GM23338 (cell line): ENCODE results near the gene ALG14. TPM values are rescaled to one million over a fixed set of nuclear protein-coding genes. Genes with fewer than 3 reads are reported as not detected.
A peak's percentile ranks its signal among the peaks of the same experiment; 100 is the strongest.

ENCODE experiments used
- ATAC-seq: fragments of 200-7000 bp; cut with Tn5 transposase; 3 replicates; pipeline ENCODE4 v1.9.1; 2020
- DNase-seq: peaks from one replicate; pipeline ENCODE4 v3.0.0-alpha.2; 2015; ENCODE audit warnings: low spot score
- H2AFZ ChIP-seq: fragments of 200-600 bp; sonication (generic); 2 replicates; pipeline ENCODE4 v1.8.0; 2016; ENCODE audit warnings: antibody characterized with exemption, mild to moderate bottlenecking, moderate library complexity
- H3F3A ChIP-seq: fragments of 200-600 bp; sonication (generic); replicated peaks from 2 replicates; pipeline ENCODE4 v1.8.0; 2017; ENCODE audit warnings: antibody characterized with exemption, mixed run types, low read depth
- H3K27ac ChIP-seq: fragments of 200-600 bp; sonication (generic); 2 replicates; pipeline ENCODE4 v1.6.1; 2016; ENCODE audit warnings: low read depth
- H3K27me3 ChIP-seq: fragments of 200-600 bp; sonication (generic); 2 replicates; pipeline ENCODE4 v1.8.0; 2016; ENCODE audit warnings: mild to moderate bottlenecking, mixed run types, moderate library complexity; ENCODE audit not compliant: insufficient read depth
- H3K36me3 ChIP-seq: fragments of 200-600 bp; sonication (generic); 2 replicates; pipeline ENCODE4 v1.8.0; 2016; ENCODE audit warnings: mild to moderate bottlenecking; ENCODE audit not compliant: insufficient read depth
- H3K4me1 ChIP-seq: fragments of 200-600 bp; sonication (generic); 2 replicates; pipeline ENCODE4 v1.8.0; 2016; ENCODE audit warnings: mild to moderate bottlenecking, moderate library complexity; ENCODE audit not compliant: insufficient read depth
- H3K4me2 ChIP-seq: fragments of 200-600 bp; sonication (generic); 2 replicates; pipeline ENCODE4 v1.7.1; 2017; ENCODE audit warnings: mixed run types
- H3K4me3 ChIP-seq: fragments of 200-600 bp; sonication (generic); 2 replicates; pipeline ENCODE4 v1.6.1; 2016; ENCODE audit warnings: mixed run types
- H3K79me2 ChIP-seq: fragments of 200-600 bp; sonication (generic); replicated peaks from 2 replicates; pipeline ENCODE4 v1.8.0; 2017; ENCODE audit warnings: mild to moderate bottlenecking; ENCODE audit not compliant: insufficient read depth
- H3K9me2 ChIP-seq: fragments of 200-600 bp; sonication (generic); 2 replicates; pipeline ENCODE4 v1.8.0; 2017; ENCODE audit not compliant: insufficient read depth
- H4K20me1 ChIP-seq: fragments of 200-600 bp; sonication (generic); replicated peaks from 2 replicates; pipeline ENCODE4 v1.8.0; 2017; ENCODE audit warnings: mild to moderate bottlenecking; ENCODE audit not compliant: insufficient read depth
- H3K27ac Mint-ChIP-seq: 2 replicates; pipeline ENCODE4 v1.8.0; 2020; ENCODE audit warnings: inconsistent platforms, mild to moderate bottlenecking, moderate library complexity, mixed read lengths
- H3K27me3 Mint-ChIP-seq: 3 replicates; pipeline ENCODE4 v1.8.0; 2022; ENCODE audit warnings: low read depth, mild to moderate bottlenecking, moderate library complexity, mixed read lengths, inconsistent platforms; ENCODE audit not compliant: insufficient read depth, poor library complexity
- H3K36me3 Mint-ChIP-seq: 3 replicates; pipeline ENCODE4 v1.8.0; 2021; ENCODE audit warnings: low read depth, mild to moderate bottlenecking, inconsistent platforms, moderate library complexity, mixed read lengths
- H3K4me1 Mint-ChIP-seq: 3 replicates; pipeline ENCODE4 v1.8.0; 2020; ENCODE audit warnings: mild to moderate bottlenecking, inconsistent platforms, mixed read lengths
- H3K4me3 Mint-ChIP-seq: 3 replicates; pipeline ENCODE4 v1.8.0; 2021; ENCODE audit warnings: moderate library complexity, mild to moderate bottlenecking, inconsistent platforms, mixed read lengths
- H3K9me3 Mint-ChIP-seq: 3 replicates; pipeline ENCODE4 v1.8.0; 2020; ENCODE audit warnings: moderate library complexity, mild to moderate bottlenecking, inconsistent platforms, mixed read lengths
- CREB1 ChIP-seq: fragments of 250-450 bp; sonication (Bioruptor Pico); IDR thresholded peaks from 2 replicates; pipeline ENCODE4 v1.5.0; 2020; ENCODE audit warnings: low read depth, mild to moderate bottlenecking, moderate library complexity
- EZH2 ChIP-seq: fragments of 200-600 bp; sonication (generic); IDR thresholded peaks from one replicate; pipeline ENCODE4 v1.8.0; 2017; ENCODE audit warnings: antibody characterized with exemption, mild to moderate bottlenecking, low read depth; ENCODE audit not compliant: unreplicated experiment
- EZH2phosphoT487 ChIP-seq: fragments of 200-600 bp; sonication (generic); IDR thresholded peaks from one replicate; pipeline ENCODE4 v1.8.1; 2018; ENCODE audit warnings: antibody characterized with exemption; ENCODE audit not compliant: unreplicated experiment
- JUNB ChIP-seq: IDR thresholded peaks from one replicate; pipeline ENCODE4 v1.6.1; 2016; ENCODE audit warnings: antibody characterized with exemption; ENCODE audit not compliant: unreplicated experiment
- NANOG ChIP-seq: IDR thresholded peaks from 2 replicates; pipeline ENCODE4 v1.6.1; 2016; ENCODE audit warnings: antibody characterized with exemption, borderline replicate concordance
- POLR2AphosphoS5 ChIP-seq: IDR thresholded peaks from 2 replicates; pipeline ENCODE4 v1.6.1; 2016; ENCODE audit warnings: antibody characterized with exemption, low read depth
- STAT1 ChIP-seq: IDR thresholded peaks from one replicate; pipeline ENCODE4 v1.6.1; 2016; ENCODE audit warnings: antibody characterized with exemption; ENCODE audit not compliant: unreplicated experiment
- ZNF114 ChIP-seq: fragments of 250-450 bp; sonication (Bioruptor Pico); IDR thresholded peaks from 2 replicates; pipeline ENCODE4 v1.5.0; 2020; ENCODE audit warnings: mild to moderate bottlenecking, moderate library complexity
- ZNF331 ChIP-seq: fragments of 250-450 bp; sonication (Bioruptor Pico); IDR thresholded peaks from 2 replicates; pipeline ENCODE4 v1.5.0; 2020; ENCODE audit warnings: low read depth, mild to moderate bottlenecking, moderate library complexity
- polyA plus RNA-seq: library from polyadenylated mRNA; unstranded; fragments of >200 nt; fragmentation: Nextera tagmentation; extraction: Ambion mirVana; gene quantifications from 2 replicates; pipeline ENCODE4 v1.2.1, GENCODE V29; 2016
- total RNA-seq: library from RNA; depleted of rRNA; stranded (reverse); fragments of >200 nt; shearing (Covaris generic); gene quantifications from 2 replicates; pipeline ENCODE4 v1.2.3, GENCODE V29; 2014
- TF ChIP-seq, protein P1 (sequence below): IDR thresholded peaks from 2 replicates; pipeline ENCODE4 v1.6.1; 2016; ENCODE audit warnings: antibody characterized with exemption
- TF ChIP-seq, protein P2 (sequence below): fragments of 250-450 bp; sonication (Bioruptor Pico); IDR thresholded peaks from 2 replicates; pipeline ENCODE4 v1.5.0; 2020; ENCODE audit warnings: mild to moderate bottlenecking, moderate library complexity
- TF ChIP-seq, protein P3 (sequence below): IDR thresholded peaks from one replicate; pipeline ENCODE4 v1.6.1; 2018; ENCODE audit warnings: antibody characterized with exemption; ENCODE audit not compliant: unreplicated experiment
- TF ChIP-seq, protein P4 (sequence below), 2 experiments: fragments of 200-600 bp in 1 of 2; sonication (generic) in 1 of 2; conservative IDR thresholded peaks; 2 replicates each; pipeline versions ENCODE4 v1.5.1 to v1.6.1; 2016 to 2017; ENCODE audit warnings: antibody characterized with exemption in 2 of 2, low read depth in 2 of 2, mild to moderate bottlenecking in 2 of 2, moderate library complexity in 1 of 2

Gene ALG14
- total and polyA plus RNA-seq, 2 experiments from 2014 or later: 0.42 to 2.8 TPM

GRCh38 chr1:95096218-95096841 lies 23.6 kb upstream of the ALG14 start:
- no peaks in the 10 kb centered on the region for H3F3A ChIP-seq
- TF ChIP-seq, protein P1, sequence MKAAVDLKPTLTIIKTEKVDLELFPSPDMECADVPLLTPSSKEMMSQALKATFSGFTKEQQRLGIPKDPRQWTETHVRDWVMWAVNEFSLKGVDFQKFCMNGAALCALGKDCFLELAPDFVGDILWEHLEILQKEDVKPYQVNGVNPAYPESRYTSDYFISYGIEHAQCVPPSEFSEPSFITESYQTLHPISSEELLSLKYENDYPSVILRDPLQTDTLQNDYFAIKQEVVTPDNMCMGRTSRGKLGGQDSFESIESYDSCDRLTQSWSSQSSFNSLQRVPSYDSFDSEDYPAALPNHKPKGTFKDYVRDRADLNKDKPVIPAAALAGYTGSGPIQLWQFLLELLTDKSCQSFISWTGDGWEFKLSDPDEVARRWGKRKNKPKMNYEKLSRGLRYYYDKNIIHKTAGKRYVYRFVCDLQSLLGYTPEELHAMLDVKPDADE: no peak
- TF ChIP-seq, protein P2, sequence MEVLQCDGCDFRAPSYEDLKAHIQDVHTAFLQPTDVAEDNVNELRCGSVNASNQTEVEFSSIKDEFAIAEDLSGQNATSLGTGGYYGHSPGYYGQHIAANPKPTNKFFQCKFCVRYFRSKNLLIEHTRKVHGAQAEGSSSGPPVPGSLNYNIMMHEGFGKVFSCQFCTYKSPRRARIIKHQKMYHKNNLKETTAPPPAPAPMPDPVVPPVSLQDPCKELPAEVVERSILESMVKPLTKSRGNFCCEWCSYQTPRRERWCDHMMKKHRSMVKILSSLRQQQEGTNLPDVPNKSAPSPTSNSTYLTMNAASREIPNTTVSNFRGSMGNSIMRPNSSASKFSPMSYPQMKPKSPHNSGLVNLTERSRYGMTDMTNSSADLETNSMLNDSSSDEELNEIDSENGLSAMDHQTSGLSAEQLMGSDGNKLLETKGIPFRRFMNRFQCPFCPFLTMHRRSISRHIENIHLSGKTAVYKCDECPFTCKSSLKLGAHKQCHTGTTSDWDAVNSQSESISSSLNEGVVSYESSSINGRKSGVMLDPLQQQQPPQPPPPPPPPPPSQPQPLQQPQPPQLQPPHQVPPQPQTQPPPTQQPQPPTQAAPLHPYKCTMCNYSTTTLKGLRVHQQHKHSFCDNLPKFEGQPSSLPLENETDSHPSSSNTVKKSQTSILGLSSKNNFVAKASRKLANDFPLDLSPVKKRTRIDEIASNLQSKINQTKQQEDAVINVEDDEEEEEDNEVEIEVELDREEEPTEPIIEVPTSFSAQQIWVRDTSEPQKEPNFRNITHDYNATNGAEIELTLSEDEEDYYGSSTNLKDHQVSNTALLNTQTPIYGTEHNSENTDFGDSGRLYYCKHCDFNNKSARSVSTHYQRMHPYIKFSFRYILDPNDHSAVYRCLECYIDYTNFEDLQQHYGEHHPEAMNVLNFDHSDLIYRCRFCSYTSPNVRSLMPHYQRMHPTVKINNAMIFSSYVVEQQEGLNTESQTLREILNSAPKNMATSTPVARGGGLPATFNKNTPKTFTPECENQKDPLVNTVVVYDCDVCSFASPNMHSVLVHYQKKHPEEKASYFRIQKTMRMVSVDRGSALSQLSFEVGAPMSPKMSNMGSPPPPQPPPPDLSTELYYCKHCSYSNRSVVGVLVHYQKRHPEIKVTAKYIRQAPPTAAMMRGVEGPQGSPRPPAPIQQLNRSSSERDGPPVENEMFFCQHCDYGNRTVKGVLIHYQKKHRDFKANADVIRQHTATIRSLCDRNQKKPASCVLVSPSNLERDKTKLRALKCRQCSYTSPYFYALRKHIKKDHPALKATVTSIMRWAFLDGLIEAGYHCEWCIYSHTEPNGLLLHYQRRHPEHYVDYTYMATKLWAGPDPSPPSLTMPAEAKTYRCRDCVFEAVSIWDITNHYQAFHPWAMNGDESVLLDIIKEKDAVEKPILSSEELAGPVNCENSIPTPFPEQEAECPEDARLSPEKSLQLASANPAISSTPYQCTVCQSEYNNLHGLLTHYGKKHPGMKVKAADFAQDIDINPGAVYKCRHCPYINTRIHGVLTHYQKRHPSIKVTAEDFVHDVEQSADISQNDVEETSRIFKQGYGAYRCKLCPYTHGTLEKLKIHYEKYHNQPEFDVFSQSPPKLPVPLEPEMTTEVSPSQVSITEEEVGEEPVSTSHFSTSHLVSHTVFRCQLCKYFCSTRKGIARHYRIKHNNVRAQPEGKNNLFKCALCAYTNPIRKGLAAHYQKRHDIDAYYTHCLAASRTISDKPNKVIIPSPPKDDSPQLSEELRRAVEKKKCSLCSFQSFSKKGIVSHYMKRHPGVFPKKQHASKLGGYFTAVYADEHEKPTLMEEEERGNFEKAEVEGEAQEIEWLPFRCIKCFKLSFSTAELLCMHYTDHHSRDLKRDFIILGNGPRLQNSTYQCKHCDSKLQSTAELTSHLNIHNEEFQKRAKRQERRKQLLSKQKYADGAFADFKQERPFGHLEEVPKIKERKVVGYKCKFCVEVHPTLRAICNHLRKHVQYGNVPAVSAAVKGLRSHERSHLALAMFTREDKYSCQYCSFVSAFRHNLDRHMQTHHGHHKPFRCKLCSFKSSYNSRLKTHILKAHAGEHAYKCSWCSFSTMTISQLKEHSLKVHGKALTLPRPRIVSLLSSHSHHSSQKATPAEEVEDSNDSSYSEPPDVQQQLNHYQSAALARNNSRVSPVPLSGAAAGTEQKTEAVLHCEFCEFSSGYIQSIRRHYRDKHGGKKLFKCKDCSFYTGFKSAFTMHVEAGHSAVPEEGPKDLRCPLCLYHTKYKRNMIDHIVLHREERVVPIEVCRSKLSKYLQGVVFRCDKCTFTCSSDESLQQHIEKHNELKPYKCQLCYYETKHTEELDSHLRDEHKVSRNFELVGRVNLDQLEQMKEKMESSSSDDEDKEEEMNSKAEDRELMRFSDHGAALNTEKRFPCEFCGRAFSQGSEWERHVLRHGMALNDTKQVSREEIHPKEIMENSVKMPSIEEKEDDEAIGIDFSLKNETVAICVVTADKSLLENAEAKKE (CRISPR knock-in tag): no peak
- no peak for TF ChIP-seq NANOG
- TF ChIP-seq EZH2: no peak
- TF ChIP-seq, protein P3, sequence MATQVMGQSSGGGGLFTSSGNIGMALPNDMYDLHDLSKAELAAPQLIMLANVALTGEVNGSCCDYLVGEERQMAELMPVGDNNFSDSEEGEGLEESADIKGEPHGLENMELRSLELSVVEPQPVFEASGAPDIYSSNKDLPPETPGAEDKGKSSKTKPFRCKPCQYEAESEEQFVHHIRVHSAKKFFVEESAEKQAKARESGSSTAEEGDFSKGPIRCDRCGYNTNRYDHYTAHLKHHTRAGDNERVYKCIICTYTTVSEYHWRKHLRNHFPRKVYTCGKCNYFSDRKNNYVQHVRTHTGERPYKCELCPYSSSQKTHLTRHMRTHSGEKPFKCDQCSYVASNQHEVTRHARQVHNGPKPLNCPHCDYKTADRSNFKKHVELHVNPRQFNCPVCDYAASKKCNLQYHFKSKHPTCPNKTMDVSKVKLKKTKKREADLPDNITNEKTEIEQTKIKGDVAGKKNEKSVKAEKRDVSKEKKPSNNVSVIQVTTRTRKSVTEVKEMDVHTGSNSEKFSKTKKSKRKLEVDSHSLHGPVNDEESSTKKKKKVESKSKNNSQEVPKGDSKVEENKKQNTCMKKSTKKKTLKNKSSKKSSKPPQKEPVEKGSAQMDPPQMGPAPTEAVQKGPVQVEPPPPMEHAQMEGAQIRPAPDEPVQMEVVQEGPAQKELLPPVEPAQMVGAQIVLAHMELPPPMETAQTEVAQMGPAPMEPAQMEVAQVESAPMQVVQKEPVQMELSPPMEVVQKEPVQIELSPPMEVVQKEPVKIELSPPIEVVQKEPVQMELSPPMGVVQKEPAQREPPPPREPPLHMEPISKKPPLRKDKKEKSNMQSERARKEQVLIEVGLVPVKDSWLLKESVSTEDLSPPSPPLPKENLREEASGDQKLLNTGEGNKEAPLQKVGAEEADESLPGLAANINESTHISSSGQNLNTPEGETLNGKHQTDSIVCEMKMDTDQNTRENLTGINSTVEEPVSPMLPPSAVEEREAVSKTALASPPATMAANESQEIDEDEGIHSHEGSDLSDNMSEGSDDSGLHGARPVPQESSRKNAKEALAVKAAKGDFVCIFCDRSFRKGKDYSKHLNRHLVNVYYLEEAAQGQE: no peak
- no peak for TF ChIP-seq EZH2phosphoT487
- TF ChIP-seq ZNF331 (CRISPR knock-in tag): no peak
- TF ChIP-seq ZNF114: no peak
- no peak for TF ChIP-seq JUNB
- no peak for TF ChIP-seq STAT1
- TF ChIP-seq, protein P4, sequence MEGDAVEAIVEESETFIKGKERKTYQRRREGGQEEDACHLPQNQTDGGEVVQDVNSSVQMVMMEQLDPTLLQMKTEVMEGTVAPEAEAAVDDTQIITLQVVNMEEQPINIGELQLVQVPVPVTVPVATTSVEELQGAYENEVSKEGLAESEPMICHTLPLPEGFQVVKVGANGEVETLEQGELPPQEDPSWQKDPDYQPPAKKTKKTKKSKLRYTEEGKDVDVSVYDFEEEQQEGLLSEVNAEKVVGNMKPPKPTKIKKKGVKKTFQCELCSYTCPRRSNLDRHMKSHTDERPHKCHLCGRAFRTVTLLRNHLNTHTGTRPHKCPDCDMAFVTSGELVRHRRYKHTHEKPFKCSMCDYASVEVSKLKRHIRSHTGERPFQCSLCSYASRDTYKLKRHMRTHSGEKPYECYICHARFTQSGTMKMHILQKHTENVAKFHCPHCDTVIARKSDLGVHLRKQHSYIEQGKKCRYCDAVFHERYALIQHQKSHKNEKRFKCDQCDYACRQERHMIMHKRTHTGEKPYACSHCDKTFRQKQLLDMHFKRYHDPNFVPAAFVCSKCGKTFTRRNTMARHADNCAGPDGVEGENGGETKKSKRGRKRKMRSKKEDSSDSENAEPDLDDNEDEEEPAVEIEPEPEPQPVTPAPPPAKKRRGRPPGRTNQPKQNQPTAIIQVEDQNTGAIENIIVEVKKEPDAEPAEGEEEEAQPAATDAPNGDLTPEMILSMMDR (conservative IDR thresholded peaks at IDR 0.05; ENCODE audit: low read depth in 2 of 2): no peak
- TF ChIP-seq POLR2AphosphoS5: no peak
- no peak for TF ChIP-seq CREB1 (CRISPR knock-in tag)
- DNase-seq: no peak
- H3K4me1 ChIP-seq: no peaks in the 10 kb centered on the region
- H3K4me3 ChIP-seq: no peak overlapping the region
- Mint-ChIP-seq H3K36me3 (no peaks in the 10 kb centered on the region), H3K4me1 (no peaks in the 10 kb centered on the region; the same call in 2 of the 3 replicates), H3K27me3 (no peaks in the 10 kb centered on the region), H3K27ac (no peak overlapping the region), H3K4me3 (no peak overlapping the region), H3K9me3 (no peaks in the 10 kb centered on the region)
- ATAC-seq: no peak
- H3K79me2 ChIP-seq: no peaks in the 10 kb centered on the region
- H3K9me2 ChIP-seq: 0 out of 2 replicates have a peak, but pooled peaks cover 3% of the 10 kb centered on the region
- H4K20me1 ChIP-seq: no peaks in the 10 kb centered on the region
- H3K27ac ChIP-seq: no peak overlapping the region
- H3K27me3 ChIP-seq: no peaks in the 10 kb centered on the region
- peak overlapping the region; percentile 89 for H2AFZ ChIP-seq
- H3K4me2 ChIP-seq: no peak overlapping the region
- H3K36me3 ChIP-seq: no peaks in the 10 kb centered on the region
